ENCODE measurements around the gene ANAPC10.
"Not testable (repeated sequence)": the region's sequence is repeated elsewhere in the genome, so short reads cannot be mapped to it uniquely, and the experiment has no call there.

ANAPC10 gene

GRCh38 chr4:145000656-145001055 is 97.3 kb downstream of the ANAPC10 start:
- not testable (repeated sequence) for DNase-seq

GRCh38 chr4:144989306-144989705 is 108.7 kb downstream of the ANAPC10 start:
- DNase-seq, result no peak

- no peak for DNase-seq
Measured at GRCh38 chr4:144985531-144985930, 112.5 kb downstream of the ANAPC10 start.

- DNase-seq, result no peak
Measured at GRCh38 chr4:144985014-144985413, 113.0 kb downstream of the ANAPC10 start.

- no peak for DNase-seq
Measured at GRCh38 chr4:144984241-144984640, 113.8 kb downstream of the ANAPC10 start.

GRCh38 chr4:144975718-144976117 is 122.3 kb downstream of the ANAPC10 start:
- no peak for DNase-seq

GRCh38 chr4:144970597-144970996 is 127.4 kb downstream of the ANAPC10 start:
- no peak for DNase-seq

GRCh38 chr4:144969821-144970220 is 128.2 kb downstream of the ANAPC10 start:
- DNase-seq, result no peak

GRCh38 chr4:144968606-144969005 is 129.4 kb downstream of the ANAPC10 start:
- no peak for DNase-seq

GRCh38 chr4:144967161-144967560 is 130.8 kb downstream of the ANAPC10 start:
- DNase-seq, result no peak

GRCh38 chr4:144962300-144962699 is 135.7 kb downstream of the ANAPC10 start:
- no peak for DNase-seq

- DNase-seq, result no peak
Measured at GRCh38 chr4:144955104-144955503, 142.9 kb downstream of the ANAPC10 start.

GRCh38 chr4:144954230-144954629 is 143.8 kb downstream of the ANAPC10 start:
- DNase-seq, result no peak

GRCh38 chr4:144948421-144948820 is 149.6 kb downstream of the ANAPC10 start:
- DNase-seq, result no peak

- DNase-seq, result no peak
Measured at GRCh38 chr4:144948009-144948408, 150.0 kb downstream of the ANAPC10 start.

Data from NCI-H2029 treated with DMSO at 0.1 percent for 48 hours (cell line).